Measurements from ENCODE around the gene PERM1.

PERM1 gene

GRCh38 chr1:1005774-1006304, 23.9 kb upstream of the PERM1 start:
- Mint-ChIP-seq H3K4me1 (peaks cover 12% of the 10 kb centered on the region), H3K36me3 (peaks cover 1% of the 10 kb centered on the region), H3K27me3 (peaks cover 25% of the 10 kb centered on the region), H3K9me3 (no peaks in the 10 kb centered on the region), H3K27ac (no peak overlapping the region), H3K4me3 (no peak overlapping the region)
- ATAC-seq (ENCODE audit: low read depth) = no peak
- DNase-seq (ENCODE audit: low spot score in 2 of 2) = no peak

GRCh38 chr1:1004780-1005697, 23.1 kb upstream of the PERM1 start:
- DNase-seq (ENCODE audit: low spot score in 2 of 2) (no peak), ATAC-seq (ENCODE audit: low read depth) (no peak)
- Mint-ChIP-seq H3K4me1 (peaks cover 14% of the 10 kb centered on the region), H3K27ac (no peak overlapping the region), H3K9me3 (no peaks in the 10 kb centered on the region), H3K36me3 (peaks cover 1% of the 10 kb centered on the region), H3K4me3 (no peak overlapping the region), H3K27me3 (peaks cover 26% of the 10 kb centered on the region)

GRCh38 chr1:1004420-1004779, 22.5 kb upstream of the PERM1 start:
- Mint-ChIP-seq H3K27ac (no peak overlapping the region), H3K27me3 (peaks cover 26% of the 10 kb centered on the region), H3K9me3 (no peaks in the 10 kb centered on the region), H3K4me1 (peaks cover 14% of the 10 kb centered on the region), H3K36me3 (peaks cover 1% of the 10 kb centered on the region), H3K4me3 (no peak overlapping the region)
- DNase-seq (ENCODE audit: low spot score in 2 of 2) (no peak), ATAC-seq (ENCODE audit: low read depth) (no peak)

GRCh38 chr1:1003618-1004419, 21.9 kb upstream of the PERM1 start:
- no peak for ATAC-seq (ENCODE audit: low read depth)
- peaks cover 11% of the 10 kb centered on the region for H3K4me1 Mint-ChIP-seq

GRCh38 chr1:1001057-1001783, 19.3 kb upstream of the PERM1 start:
- peak overlapping the region; percentile 97 for H3K27ac Mint-ChIP-seq
- no peaks in the 10 kb centered on the region for H3K9me3 Mint-ChIP-seq
- H3K27me3 Mint-ChIP-seq = peaks cover 26% of the 10 kb centered on the region
- H3K4me3 Mint-ChIP-seq = peak overlapping the region; percentile 80
- H3K36me3 Mint-ChIP-seq = no peaks in the 10 kb centered on the region
- ATAC-seq (ENCODE audit: low read depth) (no peak), DNase-seq (ENCODE audit: low spot score in 2 of 2) (no peak)
- peaks cover 11% of the 10 kb centered on the region for H3K4me1 Mint-ChIP-seq

More at GRCh38 chr1:1003618-1004419, 21.9 kb upstream of the PERM1 start:
- H3K4me3 Mint-ChIP-seq = no peak overlapping the region
- no peak for DNase-seq (ENCODE audit: low spot score in 2 of 2)
- H3K36me3 Mint-ChIP-seq = no peaks in the 10 kb centered on the region
- H3K27ac Mint-ChIP-seq = no peak overlapping the region
- peaks cover 23% of the 10 kb centered on the region for H3K27me3 Mint-ChIP-seq
- H3K9me3 Mint-ChIP-seq = no peaks in the 10 kb centered on the region

GRCh38 chr1:1000357-1001056, 18.6 kb upstream of the PERM1 start:
- peak; percentile 61 for ATAC-seq (ENCODE audit: low read depth)

GRCh38 chr1:999725-1000356, 17.9 kb upstream of the PERM1 start, which contains the start of gene HES4:
TSS of gene HES4 (minus strand) at chr1:1000097. CDS start at chr1:999973, 124 bp downstream.
- H3K9me3 Mint-ChIP-seq = no peaks in the 10 kb centered on the region
- H3K4me3 Mint-ChIP-seq = peak within 1 kb of the TSS; percentile 80
- ATAC-seq (ENCODE audit: low read depth) (peak; percentile 44), DNase-seq (ENCODE audit: low spot score in 2 of 2) (peak; percentile 55 to 69)
- no peaks in the 10 kb centered on the region for H3K36me3 Mint-ChIP-seq
- peaks cover 11% of the 10 kb centered on the region for H3K4me1 Mint-ChIP-seq
- peaks cover 25% of the 10 kb centered on the region for H3K27me3 Mint-ChIP-seq
- H3K27ac Mint-ChIP-seq = peak within 1 kb of the TSS; percentile 97

More at GRCh38 chr1:1000357-1001056, 18.6 kb upstream of the PERM1 start:
- Mint-ChIP-seq H3K27ac (peak overlapping the region; percentile 97), H3K4me1 (peaks cover 16% of the 10 kb centered on the region), H3K27me3 (peaks cover 28% of the 10 kb centered on the region), H3K36me3 (no peaks in the 10 kb centered on the region), H3K9me3 (no peaks in the 10 kb centered on the region), H3K4me3 (peak overlapping the region; percentile 80)
- peak; percentile 84 to 91 for DNase-seq (ENCODE audit: low spot score in 2 of 2)

- Mint-ChIP-seq H3K27ac (no peak overlapping the region), H3K9me3 (no peaks in the 10 kb centered on the region), H3K4me3 (peak overlapping the region; percentile 44), H3K27me3 (peaks cover 26% of the 10 kb centered on the region), H3K4me1 (peaks cover 7% of the 10 kb centered on the region), H3K36me3 (no peaks in the 10 kb centered on the region)
- DNase-seq (ENCODE audit: low spot score in 2 of 2) (peak in 1 of 2 donors; percentile 59), ATAC-seq (ENCODE audit: low read depth) (peak; percentile 1)
Measured at GRCh38 chr1:998995-999724, 17.3 kb upstream of the PERM1 start.

GRCh38 chr1:998745-998994, 16.8 kb upstream of the PERM1 start:
- Mint-ChIP-seq H3K27ac (peak overlapping the region; percentile 38), H3K9me3 (no peaks in the 10 kb centered on the region), H3K36me3 (no peaks in the 10 kb centered on the region), H3K27me3 (peaks cover 26% of the 10 kb centered on the region), H3K4me1 (peaks cover 7% of the 10 kb centered on the region), H3K4me3 (no peak overlapping the region)
- no peak for DNase-seq (ENCODE audit: low spot score in 2 of 2)
- ATAC-seq (ENCODE audit: low read depth) = no peak

- no peaks in the 10 kb centered on the region for H3K9me3 Mint-ChIP-seq
- ATAC-seq (ENCODE audit: low read depth) = no peak
- H3K4me1 Mint-ChIP-seq = peaks cover 7% of the 10 kb centered on the region
- H3K27ac Mint-ChIP-seq = peak overlapping the region; percentile 38
- peaks cover 26% of the 10 kb centered on the region for H3K27me3 Mint-ChIP-seq
- H3K4me3 Mint-ChIP-seq = peak overlapping the region; percentile 43
- no peak for DNase-seq (ENCODE audit: low spot score in 2 of 2)
- H3K36me3 Mint-ChIP-seq = no peaks in the 10 kb centered on the region
Measured at GRCh38 chr1:997993-998744, 16.3 kb upstream of the PERM1 start.

- Mint-ChIP-seq H3K4me3 (no peak overlapping the region), H3K27ac (peak overlapping the region; percentile 69)
Measured at GRCh38 chr1:997713-997992, 15.8 kb upstream of the PERM1 start.

More at GRCh38 chr1:997713-997992, 15.8 kb upstream of the PERM1 start:
- Mint-ChIP-seq H3K36me3 (no peaks in the 10 kb centered on the region), H3K27me3 (peaks cover 25% of the 10 kb centered on the region), H3K9me3 (no peaks in the 10 kb centered on the region), H3K4me1 (peaks cover 7% of the 10 kb centered on the region)
- DNase-seq (ENCODE audit: low spot score in 2 of 2) = no peak
- ATAC-seq (ENCODE audit: low read depth) = no peak
